Glomerular endothelial cell (primary cell): ENCODE measurements around the gene RSRC1. TPM values are rescaled to one million over a fixed set of nuclear protein-coding genes. Genes with fewer than 3 reads are reported as not detected.
"Not testable (repeated sequence)": the region's sequence is repeated elsewhere in the genome, so short reads cannot be mapped to it uniquely, and the experiment has no call there.

Source experiments
- DNase-seq: peaks from one replicate; pipeline ENCODE4 v3.0.0-alpha.2; 2011; ENCODE audit warnings: low read depth, low spot score; ENCODE audit errors: extremely low read depth
- total RNA-seq: library from RNA; depleted of rRNA; stranded (reverse); fragments of >200 nt; gene quantifications from 2 replicates; pipeline ENCODE4 v1.2.3, GENCODE V29; 2015

Gene RSRC1
- total RNA-seq, 1 donor from 2014 or later, result 26.9 TPM

GRCh38 chr3:158452334-158452733 is 342.4 kb downstream of the RSRC1 start:
- DNase-seq, result no peak

DNA sequence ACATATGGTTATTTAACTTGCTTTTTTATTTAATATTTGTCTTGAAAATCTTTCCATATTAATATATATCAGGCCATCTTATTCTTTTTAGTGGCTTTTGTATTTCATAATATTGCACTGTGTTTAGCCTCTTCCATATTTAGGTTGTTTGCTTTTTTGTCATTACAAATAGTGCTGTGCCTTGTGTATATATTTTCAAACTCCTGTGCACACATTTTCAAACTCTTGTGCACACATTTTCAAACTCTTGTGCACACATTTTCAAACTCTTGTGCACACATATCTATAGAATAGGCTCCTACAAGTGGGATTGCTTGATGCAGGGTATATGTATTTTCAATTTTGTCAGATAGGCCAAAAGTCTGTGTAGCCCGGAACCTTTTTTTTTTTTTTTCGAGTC is 343.1 kb downstream of the RSRC1 start:
- no peak for DNase-seq

- no peak for DNase-seq
Observed at GRCh38 chr3:158453865-158454264, 344.0 kb downstream of the RSRC1 start.

GRCh38 chr3:158455406-158455805 is 345.5 kb downstream of the RSRC1 start:
- no peak for DNase-seq

GRCh38 chr3:158456114-158456513 is 346.2 kb downstream of the RSRC1 start:
- no peak for DNase-seq

GRCh38 chr3:158458464-158458863 is 348.6 kb downstream of the RSRC1 start:
- DNase-seq, result no peak

DNA sequence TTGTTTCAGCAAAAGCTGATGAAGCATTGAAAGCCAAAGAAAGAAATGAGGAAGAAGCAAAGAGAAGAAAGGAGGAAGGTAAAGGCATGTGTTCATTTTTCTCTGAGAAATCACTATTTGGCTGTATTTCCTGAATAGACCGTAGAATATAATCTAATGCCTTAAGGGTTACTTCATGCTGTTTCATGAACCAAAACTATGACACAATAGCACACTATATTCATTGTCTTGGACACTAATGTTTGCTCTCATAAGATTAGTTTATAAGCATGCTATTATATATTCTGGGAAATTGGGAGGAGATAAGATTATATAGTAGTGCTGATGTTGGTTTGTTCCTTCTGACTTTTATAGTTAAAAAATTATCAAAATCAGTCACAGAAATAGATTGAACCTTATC is 351.0 kb downstream of the RSRC1 start:
- DNase-seq, result no peak

DNA sequence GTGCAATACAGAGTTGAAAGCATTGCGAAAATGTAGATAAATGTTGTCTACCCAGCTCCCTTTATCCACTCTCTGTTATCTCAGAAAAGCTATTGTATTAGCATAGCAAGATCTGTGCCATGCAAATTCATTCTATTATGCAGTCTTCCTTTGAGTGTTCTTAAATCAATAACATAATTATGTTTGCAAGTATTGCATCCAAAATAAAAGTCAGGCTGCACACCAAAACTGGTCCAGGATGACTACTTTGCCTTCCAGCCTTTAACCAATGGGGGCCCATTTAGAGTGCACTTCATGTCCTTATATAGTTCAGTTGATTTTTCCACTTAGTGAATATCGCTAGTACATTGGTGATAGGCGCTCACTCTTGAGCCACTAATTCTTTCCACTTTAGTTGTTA is 353.7 kb downstream of the RSRC1 start:
- no peak for DNase-seq

- DNase-seq, result no peak
Observed at GRCh38 chr3:158465074-158465473, 355.2 kb downstream of the RSRC1 start.

DNA sequence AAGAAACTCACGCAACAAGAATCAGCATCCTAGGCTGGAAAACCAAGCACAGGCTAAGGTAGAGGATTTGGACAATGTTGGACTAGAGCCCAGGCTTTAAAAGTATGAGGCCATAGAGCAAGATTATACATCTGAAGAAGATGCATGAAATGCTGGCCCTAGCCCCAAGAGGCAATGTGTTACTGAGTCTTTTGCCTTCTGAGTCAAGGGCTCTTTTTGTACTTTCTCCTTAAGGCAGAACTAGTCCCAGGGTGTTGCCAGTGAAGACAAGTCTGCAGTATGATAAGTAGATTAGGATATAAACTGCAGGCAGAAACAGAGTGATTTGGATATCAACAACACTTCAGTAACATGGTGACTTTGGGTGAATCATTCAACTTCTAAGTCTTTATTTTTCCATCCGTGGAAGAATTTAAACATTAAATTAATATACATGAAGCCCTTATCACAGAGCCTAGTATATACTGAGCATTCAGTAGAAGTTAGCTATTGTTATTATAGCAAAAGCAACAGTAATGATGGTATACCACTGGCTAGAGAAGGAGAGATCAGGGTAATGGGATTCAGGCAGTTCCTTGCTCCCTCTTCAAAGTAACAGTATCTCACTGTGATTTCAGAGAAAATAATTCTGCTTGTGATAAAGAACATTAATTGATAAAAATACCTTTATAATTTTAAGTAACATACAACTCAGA is 361.2 kb downstream of the RSRC1 start:
- no peak for DNase-seq

DNA sequence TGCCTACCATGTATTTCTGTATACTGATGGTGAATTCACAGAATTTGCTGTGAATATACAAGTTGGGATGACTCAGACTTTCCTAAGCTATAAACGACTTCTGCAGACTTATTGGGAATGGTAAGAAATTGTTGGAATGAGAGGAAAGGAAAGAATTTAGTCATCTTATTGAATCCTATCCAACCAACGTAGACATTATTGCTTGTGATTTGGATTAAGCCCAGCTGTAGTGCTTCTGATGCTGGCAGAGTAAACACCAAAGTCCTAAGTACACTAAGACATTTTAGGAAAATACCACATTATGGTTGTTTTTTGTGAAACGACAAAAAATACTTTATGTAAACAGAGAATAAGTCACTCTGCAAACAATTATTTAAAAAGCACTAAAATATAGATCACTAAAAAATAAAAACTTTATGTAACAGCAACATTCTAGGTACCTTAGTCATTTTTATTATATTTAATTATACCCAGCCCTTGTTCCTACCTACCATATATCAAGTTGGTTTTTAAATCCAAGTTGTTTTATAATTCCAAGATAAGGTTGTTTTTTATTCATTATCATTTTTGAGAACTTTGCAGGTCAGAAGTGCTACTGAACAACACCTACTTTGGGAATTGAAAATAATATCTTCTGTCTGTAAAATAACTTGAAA is 361.9 kb downstream of the RSRC1 start:
- DNase-seq, result peak; percentile 55

- no peak for DNase-seq
Observed at GRCh38 chr3:158479051-158479450, 369.2 kb downstream of the RSRC1 start.

GRCh38 chr3:158483701-158484235 is 373.9 kb downstream of the RSRC1 start:
- DNase-seq, result no peak

DNA sequence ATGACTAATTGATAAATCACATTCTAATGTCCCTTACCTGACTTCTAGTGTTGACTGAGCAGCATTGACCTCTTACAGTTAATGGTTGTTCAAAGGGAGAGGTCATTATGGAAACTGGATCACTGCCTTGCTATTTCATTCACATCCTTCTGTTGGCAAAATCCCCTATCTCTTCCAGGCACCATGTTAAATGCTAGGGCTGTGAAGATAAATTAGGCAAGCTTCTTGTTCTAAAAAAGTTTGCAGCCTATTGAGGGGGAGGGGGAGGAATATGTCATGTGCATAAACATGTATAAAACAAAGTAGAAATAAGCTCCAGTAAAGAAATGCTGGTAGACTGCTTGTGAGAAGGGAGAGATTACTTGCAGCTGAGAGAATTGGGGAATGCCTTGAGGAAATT is 376.3 kb downstream of the RSRC1 start:
- DNase-seq, result no peak

DNA sequence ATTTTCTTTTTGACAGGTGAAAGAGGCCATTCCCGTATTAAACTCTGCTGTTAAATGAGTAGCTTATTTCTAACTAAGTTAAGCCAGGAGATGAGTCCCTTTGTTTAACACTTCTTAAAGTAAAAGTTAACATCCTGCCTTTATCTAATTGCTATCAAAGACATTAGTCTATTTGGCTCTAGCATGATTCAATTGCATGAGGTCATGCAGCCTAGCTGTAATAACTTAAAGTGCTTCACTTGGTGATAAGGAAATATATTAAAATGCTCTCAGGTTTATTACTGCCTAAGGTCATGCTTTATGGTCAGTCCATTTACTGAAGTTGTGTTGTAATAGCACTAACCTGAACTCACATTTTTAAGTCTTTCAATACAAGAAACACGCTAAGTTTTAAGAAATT is 378.8 kb downstream of the RSRC1 start:
- no peak for DNase-seq

- DNase-seq, result no peak
Observed at GRCh38 chr3:158489181-158489580, 379.3 kb downstream of the RSRC1 start.

GRCh38 chr3:158491968-158492367 is 382.1 kb downstream of the RSRC1 start:
- no peak for DNase-seq

- DNase-seq, result no peak
Observed at GRCh38 chr3:158492685-158493084, 382.8 kb downstream of the RSRC1 start.

GRCh38 chr3:158493931-158494330 is 384.0 kb downstream of the RSRC1 start:
- no peak for DNase-seq

DNA sequence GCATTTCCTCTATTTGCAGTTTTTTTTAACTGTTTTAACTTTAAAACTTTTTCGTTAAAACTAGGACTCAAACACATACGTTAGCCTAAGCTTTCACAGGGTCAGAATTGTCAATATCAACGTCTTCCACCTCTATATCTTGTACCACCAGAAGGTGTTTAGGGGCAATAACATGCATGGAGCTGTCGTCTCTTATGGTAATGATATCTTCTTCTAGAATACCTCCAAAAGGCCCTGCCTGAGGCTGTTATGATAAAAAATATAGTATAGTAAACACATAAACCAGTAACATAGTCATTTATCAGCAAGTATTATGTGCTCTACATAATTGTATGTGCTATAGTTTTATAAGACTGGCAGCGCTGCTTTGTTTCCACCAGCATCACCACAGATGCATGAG is 384.8 kb downstream of the RSRC1 start:
- no peak for DNase-seq

- DNase-seq, result not testable (repeated sequence)
Observed at GRCh38 chr3:158495398-158495902, 385.6 kb downstream of the RSRC1 start.

DNA sequence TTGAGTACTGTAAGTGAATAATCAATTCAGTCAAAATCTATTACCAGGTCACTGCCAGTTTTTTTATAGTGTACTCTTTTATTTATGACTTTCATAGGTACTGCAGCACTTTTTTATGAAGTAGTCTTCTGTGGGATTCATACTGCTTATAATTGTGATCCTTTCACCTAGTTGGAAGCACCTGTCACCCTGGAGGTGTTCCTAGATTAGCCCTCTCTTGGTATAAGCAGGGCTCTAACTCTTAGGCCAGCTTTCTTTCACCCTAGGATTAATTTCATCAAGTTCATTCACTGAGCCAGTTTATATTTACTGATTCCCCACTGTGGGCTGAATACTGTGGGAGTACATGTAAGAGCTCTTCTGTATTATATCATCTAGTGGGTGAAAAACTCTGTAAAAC is 395.2 kb downstream of the RSRC1 start:
- DNase-seq, result no peak
